ENCODE results near the gene IDH1.

- no peak for TF ChIP-seq CTCF (IDR thresholded peaks at IDR 0.05)
- no peak for TF ChIP-seq POLR2A (IDR thresholded peaks at IDR 0.05)
- no peak for TF ChIP-seq POLR2AphosphoS5 (IDR thresholded peaks at IDR 0.05)
These were observed 23.7 kb upstream of the IDH1 start for GRCh38 chr2:208278549-208278948.

Measured in prostate gland (tissue), 2 donors.